ENCODE measurements around the gene TMEM170A. TPM values are rescaled to one million over a fixed set of nuclear protein-coding genes. Genes with fewer than 3 reads are reported as not detected.

The TMEM170A gene
- total RNA-seq, 1 donor from 2014 or later = 29.1 TPM

- TF ChIP-seq, protein P1, sequence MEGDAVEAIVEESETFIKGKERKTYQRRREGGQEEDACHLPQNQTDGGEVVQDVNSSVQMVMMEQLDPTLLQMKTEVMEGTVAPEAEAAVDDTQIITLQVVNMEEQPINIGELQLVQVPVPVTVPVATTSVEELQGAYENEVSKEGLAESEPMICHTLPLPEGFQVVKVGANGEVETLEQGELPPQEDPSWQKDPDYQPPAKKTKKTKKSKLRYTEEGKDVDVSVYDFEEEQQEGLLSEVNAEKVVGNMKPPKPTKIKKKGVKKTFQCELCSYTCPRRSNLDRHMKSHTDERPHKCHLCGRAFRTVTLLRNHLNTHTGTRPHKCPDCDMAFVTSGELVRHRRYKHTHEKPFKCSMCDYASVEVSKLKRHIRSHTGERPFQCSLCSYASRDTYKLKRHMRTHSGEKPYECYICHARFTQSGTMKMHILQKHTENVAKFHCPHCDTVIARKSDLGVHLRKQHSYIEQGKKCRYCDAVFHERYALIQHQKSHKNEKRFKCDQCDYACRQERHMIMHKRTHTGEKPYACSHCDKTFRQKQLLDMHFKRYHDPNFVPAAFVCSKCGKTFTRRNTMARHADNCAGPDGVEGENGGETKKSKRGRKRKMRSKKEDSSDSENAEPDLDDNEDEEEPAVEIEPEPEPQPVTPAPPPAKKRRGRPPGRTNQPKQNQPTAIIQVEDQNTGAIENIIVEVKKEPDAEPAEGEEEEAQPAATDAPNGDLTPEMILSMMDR (IDR thresholded peaks at IDR 0.05; ENCODE audit: insufficient read depth, low read length, poor library complexity, severe bottlenecking) = peak; percentile 50
- no peak for DNase-seq (ENCODE audit: low read depth)
- H3K4me3 ChIP-seq (ENCODE audit: low read depth, low read length) = no peak overlapping the region
- peaks cover 2% of the 10 kb centered on the region for H3K27me3 ChIP-seq (ENCODE audit: control insufficient read depth, insufficient read depth, low read length)
- no peaks in the 10 kb centered on the region for H3K36me3 ChIP-seq (ENCODE audit: control insufficient read depth, insufficient read depth, low read length)
Observed at GRCh38 chr16:75491876-75492275, 27.4 kb upstream of the TMEM170A start.

GRCh38 chr16:75488322-75488721, 23.8 kb upstream of the TMEM170A start:
- no peak for DNase-seq (ENCODE audit: low read depth)
- H3K36me3 ChIP-seq (ENCODE audit: control insufficient read depth, insufficient read depth, low read length) = no peaks in the 10 kb centered on the region
- H3K27me3 ChIP-seq (ENCODE audit: control insufficient read depth, insufficient read depth, low read length) = no peaks in the 10 kb centered on the region
- H3K4me3 ChIP-seq (ENCODE audit: low read depth, low read length) = no peak overlapping the region
- TF ChIP-seq, protein P1 (IDR thresholded peaks at IDR 0.05; ENCODE audit: insufficient read depth, low read length, poor library complexity, severe bottlenecking) = no peak

- TF ChIP-seq, protein P1 (IDR thresholded peaks at IDR 0.05; ENCODE audit: insufficient read depth, low read length, poor library complexity, severe bottlenecking) = no peak
Observed at GRCh38 chr16:75486676-75487313, 22.3 kb upstream of the TMEM170A start.

DNA sequence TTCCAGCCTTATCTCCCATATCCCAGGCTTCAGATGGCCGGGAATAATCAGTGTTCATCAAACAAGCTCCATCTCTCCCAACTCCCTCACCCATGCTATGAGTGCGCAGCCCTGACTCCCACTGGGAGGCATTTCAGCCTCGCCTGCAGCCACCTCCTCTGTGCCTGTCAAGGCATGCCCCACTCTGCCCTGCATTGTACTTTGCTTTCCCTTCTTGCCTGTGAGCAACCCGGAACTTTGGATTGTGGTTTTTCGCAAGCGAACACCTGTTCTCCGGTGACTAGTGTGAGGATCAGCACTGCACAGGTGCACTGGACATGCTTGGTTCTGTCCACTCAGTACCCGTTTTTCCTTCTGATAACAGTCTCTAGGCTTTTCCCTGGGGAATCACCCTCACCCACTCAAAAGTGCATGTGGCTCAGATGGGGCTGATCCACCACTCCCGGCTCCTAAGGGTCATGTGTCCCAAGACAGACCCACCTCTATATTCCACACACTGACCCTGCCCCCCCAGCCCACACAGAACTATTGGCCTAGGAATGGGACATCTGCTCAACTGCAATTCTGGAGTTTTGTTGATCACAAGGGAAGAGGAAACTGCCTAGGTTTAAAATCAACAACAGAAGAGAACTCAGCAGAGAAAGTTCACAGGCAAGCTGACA, 21.7 kb upstream of the TMEM170A start:
- H3K36me3 ChIP-seq (ENCODE audit: control insufficient read depth, insufficient read depth, low read length) = no peaks in the 10 kb centered on the region
- H3K4me3 ChIP-seq (ENCODE audit: low read depth, low read length) = no peak overlapping the region
- DNase-seq (ENCODE audit: low read depth) = no peak
- no peaks in the 10 kb centered on the region for H3K27me3 ChIP-seq (ENCODE audit: control insufficient read depth, insufficient read depth, low read length)
- TF ChIP-seq, protein P1 (IDR thresholded peaks at IDR 0.05; ENCODE audit: insufficient read depth, low read length, poor library complexity, severe bottlenecking) = no peak

More at GRCh38 chr16:75486676-75487313, 22.3 kb upstream of the TMEM170A start:
- no peak for DNase-seq (ENCODE audit: low read depth)
- Histone ChIP-seq H3K4me3 (ENCODE audit: low read depth, low read length) (no peak overlapping the region), H3K27me3 (ENCODE audit: control insufficient read depth, insufficient read depth, low read length) (no peaks in the 10 kb centered on the region), H3K36me3 (ENCODE audit: control insufficient read depth, insufficient read depth, low read length) (no peaks in the 10 kb centered on the region)

DNA sequence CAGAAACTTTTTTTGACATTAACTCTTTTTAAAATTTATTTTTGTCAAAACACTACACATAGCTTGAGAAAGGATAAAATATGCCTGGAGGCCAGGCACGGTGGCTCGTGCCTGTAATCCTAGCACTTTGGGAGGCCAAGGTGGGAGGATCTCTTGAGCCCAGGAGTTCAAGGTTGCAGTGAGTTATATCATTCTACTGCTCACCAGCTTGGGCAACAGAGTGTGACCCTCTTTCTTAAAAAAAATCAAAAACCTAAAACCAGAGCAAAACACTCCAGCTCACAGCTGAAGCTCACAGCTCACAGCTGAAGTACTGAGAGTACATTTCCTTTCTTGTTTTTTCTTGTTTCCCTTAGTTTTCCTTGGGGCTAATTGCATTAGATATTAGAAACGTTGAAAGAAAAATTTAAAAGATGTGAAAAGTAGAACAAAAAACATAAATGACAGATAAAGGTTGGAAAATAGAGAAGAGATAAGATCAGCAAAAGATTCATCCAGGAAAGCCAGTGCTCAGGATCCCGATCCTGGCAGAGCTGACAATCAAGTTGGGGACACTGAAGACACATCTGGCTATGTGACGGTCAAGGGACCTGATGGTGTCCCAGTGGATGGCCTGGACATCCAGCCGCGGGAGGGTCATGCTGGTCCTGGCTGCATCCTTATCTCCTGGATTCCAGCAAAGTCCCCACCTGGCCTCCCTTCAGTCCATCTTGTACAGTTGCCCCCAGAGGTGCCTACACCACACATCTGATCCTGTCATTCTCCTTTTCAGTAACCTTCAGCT, 20.9 kb upstream of the TMEM170A start:
- H3K4me3 ChIP-seq (ENCODE audit: low read depth, low read length) = no peak overlapping the region
- TF ChIP-seq, protein P1 (IDR thresholded peaks at IDR 0.05; ENCODE audit: insufficient read depth, low read length, poor library complexity, severe bottlenecking) = no peak
- no peak for DNase-seq (ENCODE audit: low read depth)
- no peaks in the 10 kb centered on the region for H3K36me3 ChIP-seq (ENCODE audit: control insufficient read depth, insufficient read depth, low read length)
- H3K27me3 ChIP-seq (ENCODE audit: control insufficient read depth, insufficient read depth, low read length) = no peaks in the 10 kb centered on the region

All from kidney epithelial cell (primary cell).